NCI-H2196 treated with DMSO at 0.1 percent for 48 hours (cell line): ENCODE data around the gene TIMM10B.

ENCODE experiments used
- DNase-seq: peaks from one replicate; lab custom pipeline; 2025; ENCODE audit not compliant: unreplicated experiment; lab: John Stamatoyannopoulos, UW

Gene TIMM10B

GRCh38 chr11:6469599-6469998 lies 11.7 kb upstream of the TIMM10B start:
- DNase-seq, result no peak

- no peak for DNase-seq
These were observed 8.4 kb upstream of the TIMM10B start for GRCh38 chr11:6472934-6473333.

- peak; percentile 79 for DNase-seq
These were observed 7.6 kb upstream of the TIMM10B start, which contains the start of gene TRIM3 for GRCh38 chr11:6473451-6474412. TRIM3 (minus strand) TSS chr11:6473941; CDS start chr11:6465695, 8,246 bp downstream.

GRCh38 chr11:6474413-6474792 lies 6.9 kb upstream of the TIMM10B start:
- DNase-seq, result no peak

GRCh38 chr11:6474806-6475500 lies 6.3 kb upstream of the TIMM10B start:
- no peak for DNase-seq

- peak; percentile 44 for DNase-seq
These were observed 5.4 kb upstream of the TIMM10B start for GRCh38 chr11:6475936-6476335.

- no peak for DNase-seq
These were observed 4.7 kb upstream of the TIMM10B start for GRCh38 chr11:6476571-6476970.

GRCh38 chr11:6480299-6480914 lies 894 bp upstream of the TIMM10B start:
- no peak for DNase-seq

GRCh38 chr11:6481924-6482275 lies 599 bp downstream of the TIMM10B start:
- DNase-seq, result no peak

GRCh38 chr11:6482441-6482840 lies 1.1 kb downstream of the TIMM10B start:
- DNase-seq, result no peak

GRCh38 chr11:6483015-6483414 lies 1.7 kb downstream of the TIMM10B start:
- DNase-seq, result no peak

- DNase-seq, result no peak
These were observed 4.4 kb downstream of the TIMM10B start for GRCh38 chr11:6485661-6486060.

GRCh38 chr11:6486256-6486655 lies 5.0 kb downstream of the TIMM10B start:
- DNase-seq, result no peak

- DNase-seq, result no peak
These were observed 5.6 kb downstream of the TIMM10B start for GRCh38 chr11:6486938-6487337.

GRCh38 chr11:6488342-6488741 lies 7.0 kb downstream of the TIMM10B start:
- DNase-seq, result no peak

GRCh38 chr11:6488821-6489220 lies 7.5 kb downstream of the TIMM10B start:
- no peak for DNase-seq

- DNase-seq, result no peak
These were observed 8.0 kb downstream of the TIMM10B start for GRCh38 chr11:6489306-6489705.

- no peak for DNase-seq
These were observed 16.0 kb downstream of the TIMM10B start, which contains the start of gene DNHD1 for GRCh38 chr11:6497069-6497839. DNHD1 (plus strand) TSS chr11:6497280; CDS start chr11:6498216, 936 bp downstream.

GRCh38 chr11:6498121-6498520 lies 16.8 kb downstream of the TIMM10B start:
- no peak for DNase-seq

- DNase-seq, result no peak
These were observed 17.2 kb downstream of the TIMM10B start for GRCh38 chr11:6498544-6498943.

GRCh38 chr11:6502382-6502781 lies 21.1 kb downstream of the TIMM10B start:
- no peak for DNase-seq
